PC-3 (cell line): ENCODE data around the gene MAT2B. TPM values are rescaled to one million over a fixed set of nuclear protein-coding genes. Genes with fewer than 3 reads are reported as not detected.

ENCODE experiments used
- ATAC-seq: fragments of 200-7000 bp; cut with Tn5 transposase; 2 replicates; pipeline ENCODE4 v1.9.1; 2020; ENCODE audit warnings: mild to moderate bottlenecking, moderate library complexity
- BruUV-seq: library from RNA; stranded (reverse); fragments of 400-500 nt; replicated peaks from 2 replicates; lab custom pipeline; 2021; lab: Mats Ljungman, UMichigan
- CTCF ChIA-PET: fragments of 300-600 bp; sonication (Branson Sonifier 250); formaldehyde crosslinking; loops from one replicate; lab custom pipeline; 2022; ENCODE audit warnings: antibody characterized with exemption; lab: Charles Lee
- POLR2A ChIA-PET: fragments of 300-600 bp; sonication (Branson Sonifier 250); formaldehyde crosslinking; loops from one replicate; lab custom pipeline; 2022; ENCODE audit warnings: antibody characterized with exemption; ENCODE audit not compliant: unreplicated experiment; lab: Charles Lee
- DNase-seq: peaks from one replicate; pipeline ENCODE4 v3.0.0-alpha.2; 2015
- H2AFZ ChIP-seq: fragments of 300-600 bp; sonication (generic); 2 replicates; pipeline ENCODE4 v1.6.0; 2016; ENCODE audit warnings: antibody characterized with exemption, low read length
- H3F3A ChIP-seq: fragments of 300-600 bp; sonication (generic); one replicate; pipeline ENCODE4 v1.6.0; 2017; ENCODE audit warnings: antibody characterized with exemption, low read length, control low read depth, mild to moderate bottlenecking; ENCODE audit not compliant: unreplicated experiment
- H3K27ac ChIP-seq: fragments of 300-600 bp; sonication (generic); 2 replicates; pipeline ENCODE4 v1.5.1; 2016; ENCODE audit warnings: mild to moderate bottlenecking, low read length
- H3K27me3 ChIP-seq: fragments of 300-600 bp; sonication (generic); 2 replicates; pipeline ENCODE4 v1.6.1; 2016; ENCODE audit warnings: low read length, mixed read lengths
- H3K36me3 ChIP-seq: fragments of 300-600 bp; sonication (generic); 2 replicates; pipeline ENCODE4 v1.6.1; 2016; ENCODE audit warnings: low read depth, mixed run types, low read length, mixed read lengths
- H3K4me1 ChIP-seq: fragments of 300-600 bp; sonication (generic); 2 replicates; pipeline ENCODE4 v1.5.1; 2016; ENCODE audit warnings: low read length; ENCODE audit not compliant: insufficient read depth
- H3K4me2 ChIP-seq: fragments of 300-600 bp; sonication (generic); 2 replicates; pipeline ENCODE4 v1.6.0; 2016; ENCODE audit warnings: low read length
- H3K4me3 ChIP-seq: fragments of 300-600 bp; sonication (generic); 2 replicates; pipeline ENCODE4 v1.5.1; 2016; ENCODE audit warnings: mild to moderate bottlenecking, low read length, mixed read lengths
- H3K79me2 ChIP-seq: fragments of 300-600 bp; sonication (generic); 2 replicates; pipeline ENCODE4 v1.6.1; 2017; ENCODE audit warnings: low read length, mixed read lengths
- H3K9ac ChIP-seq: fragments of 300-600 bp; sonication (generic); 2 replicates; pipeline ENCODE4 v1.6.0; 2016; ENCODE audit warnings: mild to moderate bottlenecking, low read length
- H3K9me2 ChIP-seq: fragments of 300-600 bp; sonication (generic); replicated peaks from 2 replicates; pipeline ENCODE4 v1.6.1; 2016; ENCODE audit warnings: mixed run types, low read length, mixed read lengths
- H3K9me3 ChIP-seq: fragments of 300-600 bp; sonication (generic); 2 replicates; pipeline ENCODE4 v1.6.1; 2016; ENCODE audit warnings: low read length, mixed read lengths
- H4K20me1 ChIP-seq: fragments of 300-600 bp; sonication (generic); 2 replicates; pipeline ENCODE4 v1.6.1; 2016; ENCODE audit warnings: low read length, mixed read lengths
- CTCF ChIP-seq: fragments of 300-600 bp; sonication (generic); conservative IDR thresholded peaks from 2 replicates; pipeline ENCODE4 v1.5.1; 2017; ENCODE audit warnings: antibody characterized with exemption, low read depth, mild to moderate bottlenecking, low read length
- EZH2 ChIP-seq: fragments of 300-600 bp; sonication (generic); IDR thresholded peaks from one replicate; pipeline ENCODE4 v1.6.1; 2017; ENCODE audit warnings: antibody characterized with exemption, mild to moderate bottlenecking, low read length; ENCODE audit not compliant: unreplicated experiment
- EZH2phosphoT487 ChIP-seq: fragments of 300-600 bp; sonication (generic); IDR thresholded peaks from 2 replicates; pipeline ENCODE4 v1.6.1; 2018; ENCODE audit warnings: mild to moderate bottlenecking, antibody characterized with exemption, low read length, borderline replicate concordance
- intact Hi-C: fragments of 100-400 bp; cut with micrococcal nuclease; formaldehyde crosslinking; loops from 2 replicates; pipeline ENCODE4 v1.9.0; 2023
- total RNA-seq: library from RNA; depleted of rRNA; stranded (reverse); fragments of >200 nt; gene quantifications from 2 replicates; pipeline ENCODE4 v1.2.3, GENCODE V29; 2014

MAT2B gene
- total RNA-seq, 1 experiment from 2014 or later: 24.3 TPM

DNA sequence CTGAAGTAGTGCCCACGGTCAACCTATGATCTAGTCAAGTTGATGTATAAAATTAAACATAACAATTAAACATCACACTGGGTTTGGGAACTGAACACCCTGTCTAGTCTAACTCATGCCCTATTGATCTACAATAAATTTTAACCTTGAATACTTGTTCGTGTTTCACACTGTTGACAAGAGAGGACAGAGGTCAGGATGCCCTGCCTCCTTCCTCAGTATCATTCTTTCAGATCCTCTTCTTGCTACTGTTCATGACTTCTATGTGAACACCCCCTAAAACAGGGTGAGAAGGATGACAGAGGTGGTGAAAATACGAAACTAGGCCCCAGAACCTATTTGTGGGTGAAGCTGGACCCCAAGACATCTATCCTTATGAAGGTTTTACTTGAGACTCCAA lies 8.1 kb upstream of the MAT2B start:
- H3K4me3 ChIP-seq: no peak overlapping the region
- DNase-seq: no peak
- TF ChIP-seq EZH2phosphoT487: no peak
- no peak for TF ChIP-seq CTCF
- no peak for TF ChIP-seq EZH2
- POLR2A ChIA-PET: no interaction called here
- H3K9me2 ChIP-seq: no peaks in the 10 kb centered on the region
- H3K27me3 ChIP-seq: no peaks in the 10 kb centered on the region
- no peaks in the 10 kb centered on the region for H3F3A ChIP-seq
- H2AFZ ChIP-seq: no peak overlapping the region
- H3K27ac ChIP-seq: no peak overlapping the region
- no peaks in the 10 kb centered on the region for H3K9me3 ChIP-seq
- no TSS peak for BruUV-seq
- H3K4me2 ChIP-seq: no peak overlapping the region
- H3K36me3 ChIP-seq: peaks cover 7% of the 10 kb centered on the region
- H4K20me1 ChIP-seq: no peaks in the 10 kb centered on the region
- no peaks in the 10 kb centered on the region for H3K79me2 ChIP-seq
- no peak for ATAC-seq
- H3K4me1 ChIP-seq: no peaks in the 10 kb centered on the region; the same call in 1 of the 2 replicates
- H3K9ac ChIP-seq: no peak overlapping the region
- CTCF ChIA-PET: no interaction called here
- intact Hi-C loops: no loop called here

GRCh38 chr5:163498886-163499285 lies 6.5 kb upstream of the MAT2B start:
- Histone ChIP-seq H3K9me2 (no peaks in the 10 kb centered on the region), H3F3A (no peaks in the 10 kb centered on the region), H4K20me1 (no peaks in the 10 kb centered on the region), H3K4me2 (no peak overlapping the region), H3K9ac (no peak overlapping the region), H2AFZ (no peak overlapping the region), H3K4me3 (no peak overlapping the region), H3K36me3 (no peaks in the 10 kb centered on the region), H3K9me3 (no peaks in the 10 kb centered on the region), H3K79me2 (no peaks in the 10 kb centered on the region), H3K4me1 (peaks cover 6% of the 10 kb centered on the region), H3K27ac (no peak overlapping the region), H3K27me3 (no peaks in the 10 kb centered on the region)
- TF ChIP-seq EZH2 (no peak), CTCF (no peak), EZH2phosphoT487 (no peak)
- DNase-seq: peak; percentile 19
- ChIA-PET POLR2A (no interaction called here), CTCF (no interaction called here)
- BruUV-seq: no TSS peak
- intact Hi-C loops: no loop called here
- no peak for ATAC-seq

GRCh38 chr5:163502521-163502920 lies 2.9 kb upstream of the MAT2B start:
- intact Hi-C loops: no loop called here
- no peak for TF ChIP-seq CTCF
- TF ChIP-seq EZH2: no peak
- TF ChIP-seq EZH2phosphoT487: no peak
- no peaks in the 10 kb centered on the region for H3K36me3 ChIP-seq
- 0 out of 2 replicates have a peak, but pooled peaks cover 6% of the 10 kb centered on the region for H4K20me1 ChIP-seq
- peaks cover 18% of the 10 kb centered on the region for H3K79me2 ChIP-seq
- H3K9ac ChIP-seq: peak overlapping the region; percentile 78; the same call in 1 of the 2 replicates
- ChIA-PET CTCF (no interaction called here), POLR2A (no interaction called here)
- no peaks in the 10 kb centered on the region for H3K27me3 ChIP-seq
- no peaks in the 10 kb centered on the region for H3K9me2 ChIP-seq
- H3K4me3 ChIP-seq: peak overlapping the region; percentile 90
- H3K4me2 ChIP-seq: peak overlapping the region; percentile 95
- peaks cover 9% of the 10 kb centered on the region for H3K4me1 ChIP-seq
- H2AFZ ChIP-seq: peak overlapping the region; percentile 77
- no peak for DNase-seq
- no peak overlapping the region for H3K27ac ChIP-seq
- BruUV-seq: no TSS peak
- no peaks in the 10 kb centered on the region for H3F3A ChIP-seq
- no peaks in the 10 kb centered on the region for H3K9me3 ChIP-seq
- no peak for ATAC-seq
